HEK293T (cell line): ENCODE data around the gene RNF152.

Experiments used
- ARNT ChIP-seq: fragments of 450-650 bp; IDR thresholded peaks from 2 replicates; pipeline ENCODE4 v1.6.1; 2017; ENCODE audit warnings: mild to moderate bottlenecking
- FOXM1 ChIP-seq: fragments of 450-650 bp; IDR thresholded peaks from 2 replicates; pipeline ENCODE4 v1.6.1; 2017; ENCODE audit warnings: mild to moderate bottlenecking, borderline replicate concordance
- HDGF ChIP-seq: fragments of 450-650 bp; IDR thresholded peaks from 2 replicates; pipeline ENCODE4 v1.6.1; 2017; ENCODE audit warnings: antibody characterized with exemption, borderline replicate concordance
- NFRKB ChIP-seq: fragments of 450-650 bp; IDR thresholded peaks from 2 replicates; pipeline ENCODE4 v1.6.1; 2016; ENCODE audit warnings: mild to moderate bottlenecking, moderate library complexity
- SP1 ChIP-seq: fragments of 450-650 bp; IDR thresholded peaks from 2 replicates; pipeline ENCODE4 v1.6.1; 2017
- SUZ12 ChIP-seq: fragments of 450-650 bp; IDR thresholded peaks from 2 replicates; pipeline ENCODE4 v1.6.1; 2016; ENCODE audit warnings: mild to moderate bottlenecking
- TARDBP ChIP-seq: fragments of 450-650 bp; IDR thresholded peaks from 2 replicates; pipeline ENCODE4 v1.6.1; 2016

GRCh38 chr18:61820882-61821281 lies 71.9 kb downstream of the RNF152 start:
- TF ChIP-seq ARNT (no peak), SP1 (no peak), SUZ12 (no peak), HDGF (no peak), TARDBP (no peak), NFRKB (no peak), FOXM1 (no peak)
